OCI-LY7 (cell line): ENCODE results near the gene SENP2.

Source experiments
- CTCF ChIP-seq: fragments of 200-600 bp; sonication (generic); conservative IDR thresholded peaks from 2 replicates; pipeline ENCODE4 v1.5.1; 2014; ENCODE audit warnings: mild to moderate bottlenecking, antibody characterized with exemption, low read length, moderate library complexity, mixed read lengths
- EZH2phosphoT487 ChIP-seq: fragments of 200-600 bp; sonication (generic); IDR thresholded peaks from 2 replicates; pipeline ENCODE4 v1.6.1; 2018; ENCODE audit warnings: low read depth, borderline replicate concordance, mild to moderate bottlenecking, mixed run types, antibody characterized with exemption, low read length, moderate library complexity, mixed read lengths

GRCh38 chr3:185584686-185585085 lies 1.4 kb upstream of the SENP2 start:
- TF ChIP-seq EZH2phosphoT487 (no peak), CTCF (no peak)
